ENCODE measurements around the gene CHIC2.

CHIC2 gene

GRCh38 chr4:53962516-53963225 is 101.7 kb downstream of the CHIC2 start:
- no peaks in the 10 kb centered on the region for H3K9me3 ChIP-seq (ENCODE audit: control insufficient read depth, insufficient read depth, low read depth, low read length)
- H3K36me3 ChIP-seq (ENCODE audit: control insufficient read depth in 2 of 2, insufficient read depth in 1 of 2, low read length in 2 of 2), result no peaks in the 10 kb centered on the region
- CTCF ChIA-PET, result interaction anchor here (0.7 kb wide), 1 partner anchor 16 kb away, joined by 3 read pairs; no protein-coding TSS in a partner anchor
- POLR2A ChIA-PET, result no interaction called here
- H3K27ac ChIP-seq (ENCODE audit: extremely low read depth, low read depth, low read length), result no peak overlapping the region
- TF ChIP-seq GLIS1 (tag by site-specific recombination; IDR thresholded peaks at IDR 0.05) (0 out of 2 replicates have a peak, but pooled peaks have one; percentile 12), EGR2 (tag by site-specific recombination; IDR thresholded peaks at IDR 0.05; ENCODE audit: low read depth) (0 out of 2 replicates have a peak, but pooled peaks have one; percentile 28), ZFHX2 (tag by site-specific recombination; conservative IDR thresholded peaks at IDR 0.05) (0 out of 2 replicates have a peak, but pooled peaks have one; percentile 21), ZNF341 (tag by site-specific recombination; IDR thresholded peaks at IDR 0.05; ENCODE audit: low read depth) (no peak), GLI2 (tag by site-specific recombination; IDR thresholded peaks at IDR 0.05; ENCODE audit: borderline replicate concordance, low read depth) (no peak), ZNF146 (tag by site-specific recombination; IDR thresholded peaks at IDR 0.05) (no peak), OVOL3 (tag by site-specific recombination; IDR thresholded peaks at IDR 0.05) (no peak)
- no peaks in the 10 kb centered on the region for H3K4me1 ChIP-seq (ENCODE audit: control insufficient read depth, insufficient read depth, low read length)
- H3K4me3 ChIP-seq (ENCODE audit: low read depth, low read length), result no peak overlapping the region

GRCh38 chr4:53961351-53961750 is 103.1 kb downstream of the CHIC2 start:
- no peaks in the 10 kb centered on the region for H3K36me3 ChIP-seq (ENCODE audit: control insufficient read depth in 2 of 2, insufficient read depth in 1 of 2, low read length in 2 of 2)
- POLR2A ChIA-PET, result interaction anchor here (0.6 kb wide), 1 partner anchor 34 kb away, joined by 4 read pairs; no protein-coding TSS in a partner anchor
- no peaks in the 10 kb centered on the region for H3K4me1 ChIP-seq (ENCODE audit: control insufficient read depth, insufficient read depth, low read length)
- no peak overlapping the region for H3K27ac ChIP-seq (ENCODE audit: extremely low read depth, low read depth, low read length)
- no peak overlapping the region for H3K4me3 ChIP-seq (ENCODE audit: low read depth, low read length)
- no peak for TF ChIP-seq ZBTB7A (tag by site-specific recombination; IDR thresholded peaks at IDR 0.05; ENCODE audit: low read depth)
- no peak for TF ChIP-seq ZNF510 (tag by site-specific recombination; IDR thresholded peaks at IDR 0.05; ENCODE audit: insufficient replicate concordance)
- H3K9me3 ChIP-seq (ENCODE audit: control insufficient read depth, insufficient read depth, low read depth, low read length), result no peaks in the 10 kb centered on the region
- CTCF ChIA-PET, result no interaction called here

GRCh38 chr4:53960843-53961242 is 103.6 kb downstream of the CHIC2 start:
- H3K4me3 ChIP-seq (ENCODE audit: low read depth, low read length), result no peak overlapping the region
- ChIA-PET POLR2A (interaction anchor here (0.6 kb wide), 1 partner anchor 33 kb away, joined by 4 read pairs; no protein-coding TSS in a partner anchor), CTCF (no interaction called here)
- H3K9me3 ChIP-seq (ENCODE audit: control insufficient read depth, insufficient read depth, low read depth, low read length), result no peaks in the 10 kb centered on the region
- TF ChIP-seq ZNF324 (tag by site-specific recombination; IDR thresholded peaks at IDR 0.05) (no peak), HOXA7 (CRISPR knock-in tag; IDR thresholded peaks at IDR 0.05; ENCODE audit: borderline replicate concordance) (no peak), SCRT2 (tag by site-specific recombination; IDR thresholded peaks at IDR 0.05) (no peak), ZSCAN18 (tag by site-specific recombination; IDR thresholded peaks at IDR 0.05) (no peak), ZNF112 (tag by site-specific recombination; IDR thresholded peaks at IDR 0.05) (no peak), ZNF16 (tag by site-specific recombination; IDR thresholded peaks at IDR 0.05; ENCODE audit: low read depth) (no peak)
- no peaks in the 10 kb centered on the region for H3K4me1 ChIP-seq (ENCODE audit: control insufficient read depth, insufficient read depth, low read length)
- no peak overlapping the region for H3K27ac ChIP-seq (ENCODE audit: extremely low read depth, low read depth, low read length)
- no peaks in the 10 kb centered on the region for H3K36me3 ChIP-seq (ENCODE audit: control insufficient read depth in 2 of 2, insufficient read depth in 1 of 2, low read length in 2 of 2)
